SH-SY5Y (cell line): ENCODE results near the gene CDC42EP1.

Source experiments
- GATA2 ChIP-seq: IDR thresholded peaks from 2 replicates; pipeline ENCODE4 v1.6.1; 2011; ENCODE audit warnings: mild to moderate bottlenecking, low read depth, low read length
- GATA3 ChIP-seq: IDR thresholded peaks from 2 replicates; pipeline ENCODE4 v1.6.1; 2011; ENCODE audit warnings: low read depth, mild to moderate bottlenecking, low read length, moderate library complexity

GRCh38 chr22:37591823-37592404 is 31.6 kb downstream of the CDC42EP1 start:
- TF ChIP-seq GATA2 (no peak), GATA3 (no peak)
